BJ (cell line): ENCODE results near the gene OR1I1. TPM values are rescaled to one million over a fixed set of nuclear protein-coding genes. Genes with fewer than 3 reads are reported as not detected.
A peak's percentile ranks its signal among the peaks of the same experiment; 100 is the strongest.
"Not testable (repeated sequence)": the region's sequence is repeated elsewhere in the genome, so short reads cannot be mapped to it uniquely, and the experiment has no call there.

ENCODE experiments used
- CTCF ChIA-PET: fragments of 350-600 bp; formaldehyde crosslinking; extraction: SDS; loops from one replicate; lab custom pipeline; 2021; ENCODE audit warnings: antibody characterized with exemption, inconsistent platforms; lab: Yijun Ruan, JAX
- POLR2A ChIA-PET: fragments of 300-600 bp; sonication (Branson Sonifier 250); formaldehyde crosslinking; extraction: SDS; loops from one replicate; lab custom pipeline; 2021; ENCODE audit warnings: antibody characterized with exemption; lab: Charles Lee
- DNase-seq: peaks from one replicate; pipeline ENCODE4 v3.0.0-alpha.2; 2011; ENCODE audit warnings: low read depth
- H3K27me3 ChIP-seq: 2 replicates; pipeline ENCODE4 v1.6.0; 2011; ENCODE audit warnings: low read length; ENCODE audit not compliant: control insufficient read depth, insufficient read depth
- H3K36me3 ChIP-seq: 2 replicates; pipeline ENCODE4 v1.5.1; 2011; ENCODE audit warnings: low read length; ENCODE audit not compliant: control insufficient read depth, insufficient read depth
- H3K4me3 ChIP-seq: 2 replicates; pipeline ENCODE4 v1.5.1; 2011; ENCODE audit warnings: low read depth, mild to moderate bottlenecking, control low read depth, low read length
- polyA plus RNA-seq: library from polyadenylated mRNA; depleted of rRNA; stranded (reverse); fragments of >200 nt; gene quantifications from 2 replicates; pipeline ENCODE4 v1.2.3, GENCODE V29; 2011
- TF ChIP-seq, protein P1 (sequence below): IDR thresholded peaks from 2 replicates; pipeline ENCODE4 v1.5.1; 2011; ENCODE audit warnings: low read depth, mild to moderate bottlenecking, control low read depth, inconsistent platforms, low read length, moderate library complexity; ENCODE audit not compliant: insufficient read depth

The OR1I1 gene
- polyA plus RNA-seq, 1 experiment, result not detected

DNA sequence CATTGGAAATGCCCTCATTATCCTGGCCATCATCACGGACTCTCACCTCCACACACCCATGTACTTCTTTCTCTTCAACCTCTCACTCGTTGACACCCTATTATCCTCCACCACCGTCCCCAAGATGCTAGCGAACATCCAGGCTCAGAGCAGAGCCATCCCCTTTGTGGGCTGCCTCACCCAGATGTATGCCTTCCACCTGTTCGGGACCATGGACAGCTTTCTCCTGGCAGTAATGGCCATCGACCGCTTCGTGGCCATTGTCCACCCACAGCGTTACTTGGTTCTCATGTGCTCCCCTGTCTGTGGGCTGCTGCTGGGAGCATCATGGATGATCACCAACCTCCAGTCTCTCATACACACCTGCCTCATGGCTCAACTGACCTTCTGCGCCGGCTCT, 5.2 kb downstream of the OR1I1 start:
- DNase-seq, result no peak
- TF ChIP-seq, protein P1, sequence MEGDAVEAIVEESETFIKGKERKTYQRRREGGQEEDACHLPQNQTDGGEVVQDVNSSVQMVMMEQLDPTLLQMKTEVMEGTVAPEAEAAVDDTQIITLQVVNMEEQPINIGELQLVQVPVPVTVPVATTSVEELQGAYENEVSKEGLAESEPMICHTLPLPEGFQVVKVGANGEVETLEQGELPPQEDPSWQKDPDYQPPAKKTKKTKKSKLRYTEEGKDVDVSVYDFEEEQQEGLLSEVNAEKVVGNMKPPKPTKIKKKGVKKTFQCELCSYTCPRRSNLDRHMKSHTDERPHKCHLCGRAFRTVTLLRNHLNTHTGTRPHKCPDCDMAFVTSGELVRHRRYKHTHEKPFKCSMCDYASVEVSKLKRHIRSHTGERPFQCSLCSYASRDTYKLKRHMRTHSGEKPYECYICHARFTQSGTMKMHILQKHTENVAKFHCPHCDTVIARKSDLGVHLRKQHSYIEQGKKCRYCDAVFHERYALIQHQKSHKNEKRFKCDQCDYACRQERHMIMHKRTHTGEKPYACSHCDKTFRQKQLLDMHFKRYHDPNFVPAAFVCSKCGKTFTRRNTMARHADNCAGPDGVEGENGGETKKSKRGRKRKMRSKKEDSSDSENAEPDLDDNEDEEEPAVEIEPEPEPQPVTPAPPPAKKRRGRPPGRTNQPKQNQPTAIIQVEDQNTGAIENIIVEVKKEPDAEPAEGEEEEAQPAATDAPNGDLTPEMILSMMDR, result no peak
- H3K27me3 ChIP-seq, result no peaks in the 10 kb centered on the region
- CTCF ChIA-PET, result interaction anchor here (1.4 to 2.8 kb wide), 3 partner anchors 14 to 469 kb away, joined by 4 to 11 read pairs (median 5); no protein-coding TSS in a partner anchor
- no peak overlapping the region for H3K4me3 ChIP-seq
- H3K36me3 ChIP-seq, result no peaks in the 10 kb centered on the region
- POLR2A ChIA-PET, result no interaction called here

DNA sequence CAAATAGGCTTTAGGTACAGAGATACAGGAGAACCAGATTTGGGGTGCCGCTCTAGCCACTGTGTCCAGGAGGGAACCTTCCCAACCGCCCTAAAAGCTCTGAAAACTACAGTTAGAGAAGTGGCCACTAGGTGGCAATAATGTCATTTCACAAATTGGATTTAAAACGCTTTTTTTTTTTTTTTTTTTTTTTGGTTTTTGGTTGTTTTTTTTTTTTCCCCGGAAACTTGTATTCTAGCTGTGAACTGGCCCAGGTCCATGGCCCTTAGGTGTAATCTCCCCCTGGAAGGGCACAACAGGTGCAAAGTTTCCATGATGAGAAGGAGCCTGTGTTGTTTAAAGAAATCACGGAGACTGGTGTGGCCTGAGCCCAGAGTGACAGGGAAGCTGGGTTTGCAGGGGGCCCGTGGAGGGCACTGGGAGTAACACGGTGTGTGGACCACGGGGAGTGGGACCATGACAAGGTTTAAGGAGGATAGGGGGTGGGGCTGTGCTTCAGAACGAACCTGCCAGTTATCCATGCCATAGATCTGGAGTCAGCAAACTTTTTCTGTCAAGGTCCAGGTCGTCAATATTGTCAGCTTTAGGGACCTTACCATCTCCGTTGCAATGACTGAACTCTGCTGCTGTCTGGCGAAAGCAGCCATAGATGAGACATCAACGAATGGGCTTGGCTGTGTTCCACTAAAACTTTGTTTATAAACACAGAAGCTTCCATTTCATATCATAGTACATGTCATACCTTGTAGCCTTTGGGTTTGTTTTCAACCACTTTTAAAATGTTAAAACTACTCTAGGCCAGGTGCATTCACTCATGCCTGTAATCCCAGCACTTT, 10.1 kb downstream of the OR1I1 start:
- no peak for DNase-seq
- Histone ChIP-seq H3K36me3 (no peaks in the 10 kb centered on the region), H3K4me3 (no peak overlapping the region), H3K27me3 (no peaks in the 10 kb centered on the region)
- TF ChIP-seq, protein P1, result peak; percentile 60
- CTCF ChIA-PET, result interaction anchor here (0.5 to 3.2 kb wide), 25 partner anchors 9 to 494 kb away, joined by 3 to 26 read pairs (median 5); partner anchors contain the start of gene OR1I1
- POLR2A ChIA-PET, result no interaction called here

GRCh38 chr19:15093001-15093400, 11.0 kb downstream of the OR1I1 start:
- no peak for DNase-seq
- POLR2A ChIA-PET, result no interaction called here

GRCh38 chr19:15096223-15096622, 14.2 kb downstream of the OR1I1 start:
- TF ChIP-seq, protein P1, result no peak
- DNase-seq, result no peak
- Histone ChIP-seq H3K36me3 (no peaks in the 10 kb centered on the region), H3K4me3 (no peak overlapping the region), H3K27me3 (no peaks in the 10 kb centered on the region)
- CTCF ChIA-PET, result interaction anchor here (0.9 to 1.3 kb wide), 3 partner anchors 54 to 461 kb away, joined by 3 to 5 read pairs (median 3); no protein-coding TSS in a partner anchor
- POLR2A ChIA-PET, result no interaction called here

More at GRCh38 chr19:15093001-15093400, 11.0 kb downstream of the OR1I1 start:
- TF ChIP-seq, protein P1, result no peak
- Histone ChIP-seq H3K36me3 (no peaks in the 10 kb centered on the region), H3K4me3 (no peak overlapping the region), H3K27me3 (no peaks in the 10 kb centered on the region)
- CTCF ChIA-PET, result interaction anchor here (1.0 to 3.2 kb wide), 15 partner anchors 8 to 493 kb away, joined by 3 to 26 read pairs (median 8); partner anchors contain the start of gene OR1I1

DNA sequence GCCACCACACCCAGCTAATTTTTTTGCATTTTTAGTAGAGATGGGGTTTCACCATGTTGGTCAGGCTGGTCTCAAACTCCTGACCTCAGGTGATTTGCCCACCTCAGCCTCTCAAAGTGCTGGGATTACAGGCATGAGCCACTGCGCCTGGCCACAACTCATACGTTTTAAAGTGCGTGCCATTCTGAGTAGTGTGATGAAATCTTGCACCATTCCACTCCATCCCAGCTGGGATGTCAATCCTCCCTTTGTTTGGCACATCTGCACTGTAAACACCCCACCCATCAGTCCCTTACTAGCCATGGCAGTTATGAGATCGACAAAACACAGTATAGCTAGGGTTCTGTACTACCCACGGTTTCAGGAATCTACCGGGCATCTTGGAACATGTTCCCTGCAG, 16.0 kb downstream of the OR1I1 start:
- CTCF ChIA-PET, result interaction anchor here (1.2 kb wide), 1 partner anchor 49 kb away, joined by 3 read pairs; no protein-coding TSS in a partner anchor
- DNase-seq, H3K27me3 ChIP-seq, POLR2A ChIA-PET, H3K4me3 ChIP-seq, H3K36me3 ChIP-seq: not testable (repeated sequence)
